HTERT RPE-1 (cell line): ENCODE data around the gene MIS18A.
"Not testable (repeated sequence)": the region's sequence is repeated elsewhere in the genome, so short reads cannot be mapped to it uniquely, and the experiment has no call there.

Experiments
- in situ Hi-C: fragments of 300-500 bp; cut with MboI; formaldehyde crosslinking; loops from 4 replicates; pipeline ENCODE4 v1.14.3; 2020; ENCODE audit warnings: low sequenced_read_pairs

MIS18A gene, protein sequence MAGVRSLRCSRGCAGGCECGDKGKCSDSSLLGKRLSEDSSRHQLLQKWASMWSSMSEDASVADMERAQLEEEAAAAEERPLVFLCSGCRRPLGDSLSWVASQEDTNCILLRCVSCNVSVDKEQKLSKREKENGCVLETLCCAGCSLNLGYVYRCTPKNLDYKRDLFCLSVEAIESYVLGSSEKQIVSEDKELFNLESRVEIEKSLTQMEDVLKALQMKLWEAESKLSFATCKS

DNA sequence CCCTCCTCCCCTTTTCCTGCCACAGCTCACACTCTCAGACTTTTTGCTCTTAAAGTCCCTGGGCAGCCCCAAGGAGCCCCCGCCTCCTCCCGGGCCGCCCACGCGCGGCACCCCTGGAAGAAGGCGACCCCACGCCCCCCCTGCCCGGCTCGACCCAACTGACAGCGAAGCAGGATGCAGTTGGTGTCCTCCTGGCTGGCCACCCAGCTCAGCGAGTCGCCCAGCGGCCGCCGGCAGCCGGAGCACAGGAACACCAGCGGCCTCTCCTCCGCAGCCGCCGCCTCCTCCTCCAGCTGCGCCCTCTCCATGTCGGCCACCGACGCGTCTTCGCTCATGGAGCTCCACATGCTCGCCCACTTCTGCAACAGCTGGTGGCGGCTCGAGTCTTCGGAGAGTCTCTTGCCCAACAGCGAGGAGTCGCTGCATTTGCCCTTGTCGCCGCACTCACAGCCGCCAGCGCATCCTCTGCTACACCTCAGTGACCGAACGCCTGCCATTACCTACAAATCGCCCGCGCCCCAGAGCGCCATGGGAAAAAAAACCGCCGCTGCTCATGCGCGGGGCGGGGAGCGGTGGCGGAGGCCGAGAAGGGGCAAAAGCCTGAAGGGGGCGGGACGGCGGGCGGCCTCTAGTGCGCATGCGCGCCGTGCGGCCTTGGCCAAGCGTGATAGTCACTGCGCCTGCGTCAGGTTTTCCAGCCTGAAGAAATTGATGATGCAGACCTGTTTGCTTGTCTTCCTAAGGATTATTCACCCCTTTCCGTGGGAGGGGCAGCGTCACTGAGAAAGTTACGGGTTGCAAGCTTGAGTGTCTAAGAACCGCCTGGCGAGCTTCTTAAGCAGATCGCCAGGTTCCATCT, at the start of gene MIS18A:
Gene MIS18A (minus strand): TSS at position 532 of the 859 bp plus-strand sequence. CDS start 35 bp downstream, at position 497.
- in situ Hi-C loops, result no loop called here

GRCh38 chr21:32328595-32328994, 49.7 kb upstream of the MIS18A start:
- in situ Hi-C loops, result no loop called here

GRCh38 chr21:32325706-32326105, 46.9 kb upstream of the MIS18A start:
- in situ Hi-C loops, result no loop called here

GRCh38 chr21:32322676-32323075, 43.8 kb upstream of the MIS18A start:
- in situ Hi-C loops, result no loop called here

DNA sequence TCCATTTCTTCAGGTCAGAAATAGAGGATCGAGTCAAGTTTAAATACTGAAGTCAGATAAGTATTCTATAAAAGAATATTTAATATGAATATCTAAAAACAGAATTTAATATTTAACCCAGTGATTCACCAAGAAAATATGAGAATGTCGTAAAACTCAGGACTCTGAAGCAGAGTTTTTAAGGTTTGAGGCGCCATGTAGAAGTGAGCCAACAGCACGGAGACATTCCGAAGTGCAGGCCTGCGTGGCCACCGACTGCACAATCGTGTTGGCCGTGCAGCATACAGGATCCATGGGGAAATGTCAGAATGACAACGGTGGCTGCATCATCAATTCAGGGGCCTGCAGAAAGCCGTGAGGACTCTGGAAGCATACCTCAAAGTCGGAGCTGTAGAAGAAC, 43.3 kb upstream of the MIS18A start:
- in situ Hi-C loops, result no loop called here

DNA sequence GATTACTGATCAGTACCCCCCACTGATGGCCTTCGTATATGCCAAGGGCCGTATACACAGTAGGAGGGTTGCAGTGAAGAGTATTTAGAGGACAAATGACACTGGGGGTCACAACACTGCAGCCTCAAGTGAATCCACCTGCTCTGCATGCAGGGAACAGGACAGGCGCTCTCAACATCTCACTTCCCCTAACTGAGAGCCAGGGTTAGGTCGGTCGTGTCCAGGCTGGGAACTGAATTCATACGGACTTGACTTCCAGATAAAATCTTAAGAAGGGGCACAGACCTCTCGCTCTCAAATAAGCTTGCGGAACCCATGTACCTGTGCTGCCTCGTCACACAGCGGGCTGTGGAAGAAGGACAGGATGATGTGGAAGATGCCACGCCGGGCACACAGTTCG, 42.6 kb upstream of the MIS18A start:
- in situ Hi-C loops, result no loop called here

- in situ Hi-C loops, result no loop called here
These were observed 41.9 kb upstream of the MIS18A start for GRCh38 chr21:32320726-32321125.

- in situ Hi-C loops, result no loop called here
These were observed 41.2 kb upstream of the MIS18A start for GRCh38 chr21:32320059-32320458.

DNA sequence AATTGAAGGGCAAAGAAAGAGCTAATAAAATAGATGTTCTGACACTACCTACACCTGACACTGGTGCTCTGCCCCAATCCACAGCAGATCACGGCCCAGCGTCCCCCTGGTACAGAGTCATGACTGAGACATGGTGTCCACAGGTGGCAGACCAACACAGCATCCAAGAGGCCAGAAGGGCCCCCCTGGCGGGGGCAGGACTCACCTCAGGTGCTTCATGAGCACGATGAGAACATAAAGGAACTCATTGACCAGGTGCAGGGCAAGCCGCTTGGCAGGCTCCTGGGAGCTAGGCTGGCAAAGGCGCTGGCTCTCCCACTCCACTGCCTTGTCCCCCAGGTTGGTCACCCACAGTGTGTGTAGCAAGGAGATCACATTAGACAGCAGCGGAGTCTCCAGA, 40.2 kb upstream of the MIS18A start:
- in situ Hi-C loops, result no loop called here

DNA sequence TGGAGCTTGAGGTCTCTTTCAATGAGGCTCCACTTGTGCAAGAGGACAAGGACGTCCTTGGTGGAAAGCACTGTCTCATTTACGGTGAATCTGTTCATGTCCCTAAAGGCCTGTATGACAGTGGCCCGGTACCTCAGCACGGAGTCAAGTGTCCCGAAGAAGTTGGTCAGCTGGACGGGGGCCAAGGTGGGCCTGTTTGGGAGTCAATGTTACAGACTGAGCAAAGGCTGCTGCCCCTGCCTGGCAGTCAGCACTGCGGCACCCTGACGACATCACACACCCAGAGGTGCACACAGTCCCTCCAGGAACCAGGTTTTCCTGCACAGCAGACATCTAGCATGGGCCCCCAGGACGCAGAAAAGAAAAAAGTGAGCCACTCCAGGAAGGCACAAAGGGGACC, 38.9 kb upstream of the MIS18A start:
- in situ Hi-C loops, result no loop called here

GRCh38 chr21:32316361-32317215, 37.7 kb upstream of the MIS18A start:
- in situ Hi-C loops, result no loop called here

GRCh38 chr21:32315511-32316281, 36.8 kb upstream of the MIS18A start:
- in situ Hi-C loops, result no loop called here

- in situ Hi-C loops, result no loop called here
These were observed 36.0 kb upstream of the MIS18A start for GRCh38 chr21:32314806-32315205.

GRCh38 chr21:32312976-32313375, 34.1 kb upstream of the MIS18A start:
- in situ Hi-C loops, result no loop called here

DNA sequence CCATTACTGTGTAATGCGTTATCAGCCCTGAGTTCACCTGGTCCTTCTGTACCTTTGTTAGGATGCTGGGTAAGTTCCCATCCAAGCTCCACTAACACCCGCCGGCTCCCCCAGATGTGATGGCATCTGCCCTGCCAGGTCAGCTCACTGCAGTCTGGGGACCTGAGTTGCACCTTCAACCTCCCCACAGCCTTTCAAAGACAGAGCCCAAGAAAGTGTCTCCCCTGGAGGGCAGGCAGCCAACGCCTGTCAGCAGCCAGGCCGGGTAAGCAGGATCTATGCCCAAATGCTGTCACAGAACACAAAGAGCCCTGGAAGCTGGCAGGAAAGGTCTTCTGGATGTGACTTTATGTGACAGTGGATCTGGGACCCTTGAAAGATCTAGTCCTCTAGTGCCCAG, 33.5 kb upstream of the MIS18A start:
- in situ Hi-C loops, result no loop called here

DNA sequence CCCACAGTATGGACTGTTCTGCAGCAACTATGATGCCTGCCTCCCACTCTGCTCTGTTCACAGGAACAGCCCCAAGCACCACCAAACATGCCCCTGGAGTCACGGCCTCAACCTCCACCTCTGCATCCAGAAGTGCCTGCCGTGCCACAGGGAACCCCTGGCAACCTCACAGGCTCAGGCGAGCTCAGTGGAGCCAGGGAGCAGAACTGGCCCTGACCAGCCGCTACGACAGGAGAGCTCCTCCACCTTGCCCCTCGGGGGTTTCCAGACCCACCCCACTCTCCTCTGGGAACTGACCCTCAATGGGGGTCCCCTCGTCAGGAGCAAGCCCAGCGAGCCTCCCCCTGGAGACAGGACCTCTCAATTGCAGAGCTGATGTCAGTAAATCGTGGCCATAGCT, 32.8 kb upstream of the MIS18A start:
- in situ Hi-C loops, result no loop called here

GRCh38 chr21:32310976-32311375, 32.1 kb upstream of the MIS18A start:
- in situ Hi-C loops, result not testable (repeated sequence)

DNA sequence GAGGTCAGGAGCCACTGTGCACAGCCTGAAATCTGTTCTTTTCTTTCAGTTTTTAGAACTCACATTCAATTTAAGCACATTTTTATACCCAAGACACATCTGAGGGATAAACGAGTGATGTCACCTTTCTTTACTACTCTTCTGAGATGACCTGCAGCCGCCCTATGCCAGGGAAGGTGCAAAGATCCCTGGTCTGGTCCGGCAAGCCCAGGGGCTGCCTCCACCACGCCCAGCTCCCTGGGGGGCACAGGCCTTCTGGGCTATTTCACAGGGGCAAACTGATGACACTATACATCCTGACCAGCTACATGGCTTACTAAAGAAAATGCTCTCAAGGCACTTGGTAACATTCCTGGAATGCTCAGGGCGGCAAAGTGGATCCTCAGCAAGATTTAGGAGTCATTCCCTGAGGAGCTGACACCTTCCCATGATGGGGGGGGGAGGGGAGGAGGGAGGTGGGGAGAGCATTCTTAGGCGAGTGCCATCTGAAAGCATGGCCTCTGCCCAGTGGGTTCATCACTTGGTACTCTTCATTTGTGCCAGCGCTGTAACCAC, 31.1 kb upstream of the MIS18A start:
- in situ Hi-C loops, result no loop called here

DNA sequence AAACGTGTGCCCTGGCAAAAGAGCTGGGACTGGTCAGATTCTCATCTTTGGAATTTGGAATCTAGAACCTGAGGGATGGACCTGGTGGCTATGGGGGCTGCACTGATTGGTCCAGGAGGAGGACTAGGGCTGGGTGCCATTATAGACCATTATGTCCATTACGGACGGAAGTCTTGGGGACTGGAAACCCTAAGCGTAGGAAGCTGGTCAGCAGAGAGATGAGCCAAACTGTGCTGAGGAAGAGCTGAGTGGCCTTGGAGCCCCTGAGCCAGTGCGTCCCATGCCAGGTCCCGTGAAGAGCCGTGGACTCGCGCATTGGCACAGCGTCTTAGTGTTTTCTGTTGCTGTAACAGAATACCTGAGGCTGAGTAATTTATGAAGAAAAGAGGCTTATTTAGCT, 29.8 kb upstream of the MIS18A start:
- in situ Hi-C loops, result no loop called here

DNA sequence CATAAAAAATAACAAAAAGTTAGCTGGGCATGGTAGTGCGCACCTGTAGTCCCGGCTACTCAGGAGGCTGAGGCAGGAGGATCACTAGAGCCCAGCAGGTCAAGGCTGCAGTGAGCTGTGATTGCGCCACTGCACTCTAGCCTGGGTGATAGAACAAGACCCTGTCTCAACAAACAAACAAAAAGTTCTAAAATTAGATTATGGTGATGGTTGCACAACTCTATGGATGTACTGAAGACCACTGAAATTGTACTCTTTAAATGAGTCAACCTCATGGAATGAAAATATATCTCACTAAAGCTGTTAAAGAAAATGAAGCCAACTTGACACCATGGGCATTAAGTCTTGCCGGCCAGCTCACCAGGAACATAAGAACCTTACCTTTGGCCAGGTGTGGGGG, 28.9 kb upstream of the MIS18A start:
- in situ Hi-C loops, result no loop called here
